Suprapubic skin (tissue), 4 donors: ENCODE measurements around the gene DIP2C.

Experiments used
- EP300 ChIP-seq: sonication (generic); formaldehyde crosslinking; IDR thresholded peaks from one replicate; pipeline ENCODE4 v1.6.1; 2017; ENCODE audit warnings: antibody characterized with exemption
- POLR2A ChIP-seq, 2 donors: fragments of 450-650 bp; IDR thresholded peaks; one replicate each; pipeline ENCODE4 v1.6.1; 2017; ENCODE audit warnings: antibody characterized with exemption in 2 of 2, mild to moderate bottlenecking in 2 of 2, moderate library complexity in 2 of 2
- POLR2AphosphoS5 ChIP-seq, 3 donors: sonication (generic); formaldehyde crosslinking; IDR thresholded peaks; one replicate each; pipeline ENCODE4 v1.6.1; 2017; ENCODE audit warnings: antibody characterized with exemption in 3 of 3
- TF ChIP-seq, protein P1 (sequence below), 2 donors: fragments of 200-600 bp in 1 of 2; fragments of 450-650 bp in 1 of 2; sonication (generic) in 1 of 2; IDR thresholded peaks; one replicate each; pipeline ENCODE4 v1.5.1; 2016 to 2019; ENCODE audit warnings: antibody characterized with exemption in 2 of 2, mild to moderate bottlenecking in 1 of 2, moderate library complexity in 1 of 2

DNA sequence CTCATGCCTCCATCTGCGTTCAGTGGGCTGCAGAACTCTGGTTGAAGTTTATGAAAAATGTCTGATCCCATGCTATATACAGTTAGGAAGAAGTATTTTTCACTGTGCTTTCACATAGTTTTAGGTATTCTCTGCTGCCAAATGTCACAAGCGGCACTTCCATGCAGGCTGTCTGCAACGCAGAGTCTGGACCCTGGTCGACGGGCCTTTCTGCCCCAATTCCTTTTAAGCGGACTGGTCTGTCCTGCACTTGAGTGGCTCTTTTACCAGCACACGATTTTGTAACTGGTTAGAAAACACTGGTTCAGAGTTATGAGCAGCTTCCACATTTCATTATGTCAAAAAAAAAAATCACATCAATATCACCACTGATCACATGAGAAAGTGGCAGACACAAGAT lies 143.0 kb downstream of the DIP2C start:
- TF ChIP-seq POLR2AphosphoS5 (IDR thresholded peaks at IDR 0.05) (no peak), POLR2A (IDR thresholded peaks at IDR 0.05) (no peak), EP300 (no peak)
- TF ChIP-seq, protein P1, sequence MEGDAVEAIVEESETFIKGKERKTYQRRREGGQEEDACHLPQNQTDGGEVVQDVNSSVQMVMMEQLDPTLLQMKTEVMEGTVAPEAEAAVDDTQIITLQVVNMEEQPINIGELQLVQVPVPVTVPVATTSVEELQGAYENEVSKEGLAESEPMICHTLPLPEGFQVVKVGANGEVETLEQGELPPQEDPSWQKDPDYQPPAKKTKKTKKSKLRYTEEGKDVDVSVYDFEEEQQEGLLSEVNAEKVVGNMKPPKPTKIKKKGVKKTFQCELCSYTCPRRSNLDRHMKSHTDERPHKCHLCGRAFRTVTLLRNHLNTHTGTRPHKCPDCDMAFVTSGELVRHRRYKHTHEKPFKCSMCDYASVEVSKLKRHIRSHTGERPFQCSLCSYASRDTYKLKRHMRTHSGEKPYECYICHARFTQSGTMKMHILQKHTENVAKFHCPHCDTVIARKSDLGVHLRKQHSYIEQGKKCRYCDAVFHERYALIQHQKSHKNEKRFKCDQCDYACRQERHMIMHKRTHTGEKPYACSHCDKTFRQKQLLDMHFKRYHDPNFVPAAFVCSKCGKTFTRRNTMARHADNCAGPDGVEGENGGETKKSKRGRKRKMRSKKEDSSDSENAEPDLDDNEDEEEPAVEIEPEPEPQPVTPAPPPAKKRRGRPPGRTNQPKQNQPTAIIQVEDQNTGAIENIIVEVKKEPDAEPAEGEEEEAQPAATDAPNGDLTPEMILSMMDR (IDR thresholded peaks at IDR 0.05): no peak
